A549 (cell line): ENCODE results near the gene PLCH1. TPM values are rescaled to one million over a fixed set of nuclear protein-coding genes. Genes with fewer than 3 reads are reported as not detected.

Experiments
- ATAC-seq, 2 experiments: fragments of 200-7000 bp in 1 of 2; fragments of >200 bp in 1 of 2; cut with Nextera tagmentation in 1 of 2; cut with Tn5 transposase in 1 of 2; 3 replicates each; pipeline versions ENCODE4 v1.8.0 to v1.9.1; 2018 to 2020; ENCODE audit warnings: mild to moderate bottlenecking in 1 of 2, moderate library complexity in 1 of 2
- CTCF ChIA-PET: fragments of 300-600 bp; sonication (Branson Sonifier 250); formaldehyde crosslinking; extraction: SDS; loops from one replicate; lab custom pipeline; 2021; ENCODE audit warnings: antibody characterized with exemption, inconsistent platforms; lab: Yijun Ruan, JAX
- POLR2A ChIA-PET: fragments of 350-600 bp; formaldehyde crosslinking; extraction: SDS; loops from one replicate; lab custom pipeline; 2021; ENCODE audit warnings: antibody characterized with exemption, inconsistent platforms; lab: Yijun Ruan, JAX
- DNase-seq, 2 experiments: peaks; one replicate each; pipeline versions ENCODE4 v3.0.0 to v3.0.0-alpha.2; 2011 to 2016; ENCODE audit warnings: low read depth in 1 of 2, low spot score in 1 of 2
- FAIRE-seq: peaks from 2 replicates; lab custom pipeline; 2011; peaks lifted over from hg19 to GRCh38; lab: Jason Lieb, UNC
- H3K27ac ChIP-seq, 2 experiments: fragments of >200 bp; sonication (Bioruptor Twin); formaldehyde crosslinking; 3 replicates each; pipeline ENCODE4 v1.5.1; 2016 to 2017
- H3K4me1 ChIP-seq: fragments of >200 bp; sonication (Bioruptor Twin); formaldehyde crosslinking; 3 replicates; pipeline ENCODE4 v1.6.1; 2016
- H3K4me2 ChIP-seq: fragments of >200 bp; sonication (Bioruptor Twin); formaldehyde crosslinking; 3 replicates; pipeline ENCODE4 v1.6.1; 2016
- H3K4me3 ChIP-seq: fragments of >200 bp; sonication (Bioruptor Twin); formaldehyde crosslinking; 3 replicates; pipeline ENCODE4 v1.5.1; 2016
- H3K9me3 ChIP-seq: fragments of >200 bp; sonication (Bioruptor Twin); formaldehyde crosslinking; 3 replicates; pipeline ENCODE4 v1.6.1; 2016
- CHD4 ChIP-seq: fragments of 200-600 bp; sonication (generic); IDR thresholded peaks from 2 replicates; pipeline ENCODE4 v1.6.1; 2016; ENCODE audit warnings: antibody characterized with exemption, mild to moderate bottlenecking, borderline replicate concordance
- EHMT2 ChIP-seq: fragments of 200-600 bp; sonication (generic); IDR thresholded peaks from 2 replicates; pipeline ENCODE4 v1.6.1; 2016; ENCODE audit warnings: antibody characterized with exemption, low read depth, mild to moderate bottlenecking, moderate library complexity
- EP300 ChIP-seq, 2 experiments: fragments of >200 bp; sonication (Bioruptor Twin); formaldehyde crosslinking; IDR thresholded peaks; 2 replicates in 1 of 2; 3 replicates in 1 of 2; pipeline ENCODE4 v1.6.1; 2016 to 2017
- HDAC2 ChIP-seq: fragments of 200-600 bp; sonication (generic); IDR thresholded peaks from 2 replicates; pipeline ENCODE4 v1.6.1; 2016
- HOXB5 ChIP-seq: fragments of 250-450 bp; sonication (Bioruptor Pico); IDR thresholded peaks from 2 replicates; pipeline ENCODE4 v1.5.0; 2020; ENCODE audit warnings: mild to moderate bottlenecking, moderate library complexity
- JUN ChIP-seq, 2 experiments: fragments of >200 bp; sonication (Bioruptor Twin); formaldehyde crosslinking; IDR thresholded peaks; 2 replicates in 1 of 2; 3 replicates in 1 of 2; pipeline ENCODE4 v1.6.1; 2016 to 2017
- NPAS2 ChIP-seq: fragments of 250-450 bp; sonication (Bioruptor Pico); IDR thresholded peaks from 2 replicates; pipeline ENCODE4 v1.8.0; 2022; ENCODE audit warnings: mild to moderate bottlenecking, moderate library complexity, borderline replicate concordance
- RAD21 ChIP-seq, 2 experiments: fragments of >200 bp in 1 of 2; sonication (Bioruptor Twin) in 1 of 2; formaldehyde crosslinking in 1 of 2; IDR thresholded peaks in 1 of 2; conservative IDR thresholded peaks in 1 of 2; 2 replicates in 1 of 2; 3 replicates in 1 of 2; pipeline ENCODE4 v1.6.1; 2012 to 2018; ENCODE audit warnings: inconsistent platforms in 1 of 2
- RARB ChIP-seq: fragments of 250-450 bp; sonication (Bioruptor Pico); IDR thresholded peaks from 2 replicates; pipeline ENCODE4 v1.8.0; 2021; ENCODE audit warnings: mild to moderate bottlenecking, moderate library complexity
- RNF2 ChIP-seq: fragments of 200-600 bp; sonication (generic); IDR thresholded peaks from 2 replicates; pipeline ENCODE4 v1.6.1; 2016; ENCODE audit warnings: low read depth, mild to moderate bottlenecking, antibody characterized with exemption, moderate library complexity, borderline replicate concordance
- TP53 ChIP-seq: fragments of 250-450 bp; sonication (Bioruptor Pico); IDR thresholded peaks from 2 replicates; pipeline ENCODE4 v1.5.0; 2021; ENCODE audit warnings: mild to moderate bottlenecking, moderate library complexity
- ZNF302 ChIP-seq: fragments of 250-450 bp; sonication (Bioruptor Pico); IDR thresholded peaks from 2 replicates; pipeline ENCODE4 v1.9.0; 2021; ENCODE audit warnings: inconsistent platforms, mild to moderate bottlenecking, moderate library complexity
- WGBS: methylation state at CpG from one replicate; pipeline ENCODE4 v1.1.6; 2017; ENCODE audit errors: missing lambda C conversion rate; 5-methylcytosine and 5-hydroxymethylcytosine counted together
- polyA plus RNA-seq, 4 experiments: library from polyadenylated mRNA; depleted of rRNA in 3 of 4; stranded (reverse); fragments of >200 nt; fragmentation: RNase III in 1 of 4; extraction: RNeasy Plus Mini Kit Qiagen cat#74134 plus additional on column Dnase treatment in 1 of 4; gene quantifications; 2 replicates in 3 of 4; 3 replicates in 1 of 4; pipeline ENCODE4 v1.2.3, GENCODE V29; 2011 to 2017
- TF ChIP-seq, protein P1 (sequence below): IDR thresholded peaks from 2 replicates; pipeline ENCODE4 v1.6.1; 2012
- TF ChIP-seq, protein P2 (sequence below): fragments of 200-600 bp; sonication (generic); IDR thresholded peaks from 2 replicates; pipeline ENCODE4 v1.6.1; 2016; ENCODE audit warnings: antibody characterized with exemption, mild to moderate bottlenecking, moderate library complexity
- TF ChIP-seq, protein P3 (sequence below): IDR thresholded peaks from 2 replicates; pipeline ENCODE4 v1.6.1; 2012
- TF ChIP-seq, protein P4 (sequence below): fragments of >200 bp; sonication (Bioruptor Twin); formaldehyde crosslinking; IDR thresholded peaks from 3 replicates; pipeline ENCODE4 v1.6.1; 2016

PLCH1 gene
- polyA plus RNA-seq, 2 of the 4 experiments (the other 2 are of a cell fraction): 2.1 to 11.1 TPM

DNA sequence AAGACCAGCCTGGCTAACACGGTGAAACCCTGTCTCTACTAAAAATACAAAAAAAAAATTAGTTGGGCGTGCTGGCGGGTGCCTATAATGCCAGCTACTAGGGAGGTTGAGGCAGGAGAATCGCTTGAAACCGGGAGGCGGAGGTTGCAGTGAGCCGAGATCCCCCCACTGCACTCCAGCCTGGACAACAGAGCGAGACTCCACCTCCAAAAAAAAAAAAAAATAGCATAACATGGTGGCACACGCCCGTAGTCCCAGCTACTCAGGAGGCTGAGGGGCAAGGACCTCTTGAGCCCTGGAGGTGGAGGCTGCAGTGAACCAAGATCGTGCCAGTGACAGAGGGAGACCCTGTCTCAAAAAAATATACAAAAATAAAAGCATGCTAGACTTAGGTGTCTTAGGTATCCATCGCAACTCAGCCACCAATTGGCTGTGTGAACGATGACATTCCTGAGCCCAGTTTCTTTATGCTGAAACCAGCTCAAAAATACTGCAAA is 6.2 kb downstream of the PLCH1 start:
- WGBS: 13% methylated on average over 13 of the region's 13 CpGs
- ChIA-PET CTCF (interaction anchor here (1.1 to 3.1 kb wide), 3 partner anchors 9 to 67 kb away, joined by 3 to 13 read pairs (median 3); partner anchors contain the start of gene C3orf33), POLR2A (interaction anchor here (1.3 kb wide), 1 partner anchor 67 kb away, joined by 7 read pairs; the partner anchor contains the start of gene C3orf33)
- Histone ChIP-seq H3K27ac (peak overlapping the region; percentile 75 to 81), H3K4me2 (peak overlapping the region; percentile 80), H3K4me3 (peak overlapping the region; percentile 51), H3K9me3 (no peaks in the 10 kb centered on the region), H3K4me1 (peaks cover 23% of the 10 kb centered on the region)
- TF ChIP-seq, protein P1, sequence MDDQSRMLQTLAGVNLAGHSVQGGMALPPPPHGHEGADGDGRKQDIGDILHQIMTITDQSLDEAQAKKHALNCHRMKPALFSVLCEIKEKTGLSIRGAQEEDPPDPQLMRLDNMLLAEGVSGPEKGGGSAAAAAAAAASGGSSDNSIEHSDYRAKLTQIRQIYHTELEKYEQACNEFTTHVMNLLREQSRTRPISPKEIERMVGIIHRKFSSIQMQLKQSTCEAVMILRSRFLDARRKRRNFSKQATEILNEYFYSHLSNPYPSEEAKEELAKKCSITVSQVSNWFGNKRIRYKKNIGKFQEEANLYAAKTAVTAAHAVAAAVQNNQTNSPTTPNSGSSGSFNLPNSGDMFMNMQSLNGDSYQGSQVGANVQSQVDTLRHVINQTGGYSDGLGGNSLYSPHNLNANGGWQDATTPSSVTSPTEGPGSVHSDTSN: no peak
- no peak for TF ChIP-seq NPAS2 (CRISPR knock-in tag)
- no peak for TF ChIP-seq EP300 (IDR thresholded peaks at IDR 0.05)
- no peak for TF ChIP-seq RNF2
- TF ChIP-seq EHMT2: no peak
- TF ChIP-seq TP53: no peak
- TF ChIP-seq HDAC2: no peak
- TF ChIP-seq, protein P2, sequence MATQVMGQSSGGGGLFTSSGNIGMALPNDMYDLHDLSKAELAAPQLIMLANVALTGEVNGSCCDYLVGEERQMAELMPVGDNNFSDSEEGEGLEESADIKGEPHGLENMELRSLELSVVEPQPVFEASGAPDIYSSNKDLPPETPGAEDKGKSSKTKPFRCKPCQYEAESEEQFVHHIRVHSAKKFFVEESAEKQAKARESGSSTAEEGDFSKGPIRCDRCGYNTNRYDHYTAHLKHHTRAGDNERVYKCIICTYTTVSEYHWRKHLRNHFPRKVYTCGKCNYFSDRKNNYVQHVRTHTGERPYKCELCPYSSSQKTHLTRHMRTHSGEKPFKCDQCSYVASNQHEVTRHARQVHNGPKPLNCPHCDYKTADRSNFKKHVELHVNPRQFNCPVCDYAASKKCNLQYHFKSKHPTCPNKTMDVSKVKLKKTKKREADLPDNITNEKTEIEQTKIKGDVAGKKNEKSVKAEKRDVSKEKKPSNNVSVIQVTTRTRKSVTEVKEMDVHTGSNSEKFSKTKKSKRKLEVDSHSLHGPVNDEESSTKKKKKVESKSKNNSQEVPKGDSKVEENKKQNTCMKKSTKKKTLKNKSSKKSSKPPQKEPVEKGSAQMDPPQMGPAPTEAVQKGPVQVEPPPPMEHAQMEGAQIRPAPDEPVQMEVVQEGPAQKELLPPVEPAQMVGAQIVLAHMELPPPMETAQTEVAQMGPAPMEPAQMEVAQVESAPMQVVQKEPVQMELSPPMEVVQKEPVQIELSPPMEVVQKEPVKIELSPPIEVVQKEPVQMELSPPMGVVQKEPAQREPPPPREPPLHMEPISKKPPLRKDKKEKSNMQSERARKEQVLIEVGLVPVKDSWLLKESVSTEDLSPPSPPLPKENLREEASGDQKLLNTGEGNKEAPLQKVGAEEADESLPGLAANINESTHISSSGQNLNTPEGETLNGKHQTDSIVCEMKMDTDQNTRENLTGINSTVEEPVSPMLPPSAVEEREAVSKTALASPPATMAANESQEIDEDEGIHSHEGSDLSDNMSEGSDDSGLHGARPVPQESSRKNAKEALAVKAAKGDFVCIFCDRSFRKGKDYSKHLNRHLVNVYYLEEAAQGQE: no peak
- no peak for TF ChIP-seq HOXB5 (CRISPR knock-in tag)
- no peak for DNase-seq
- no peak for FAIRE-seq
- peak; percentile 33 to 56; a peak in 4 of 6 replicates for ATAC-seq

DNA sequence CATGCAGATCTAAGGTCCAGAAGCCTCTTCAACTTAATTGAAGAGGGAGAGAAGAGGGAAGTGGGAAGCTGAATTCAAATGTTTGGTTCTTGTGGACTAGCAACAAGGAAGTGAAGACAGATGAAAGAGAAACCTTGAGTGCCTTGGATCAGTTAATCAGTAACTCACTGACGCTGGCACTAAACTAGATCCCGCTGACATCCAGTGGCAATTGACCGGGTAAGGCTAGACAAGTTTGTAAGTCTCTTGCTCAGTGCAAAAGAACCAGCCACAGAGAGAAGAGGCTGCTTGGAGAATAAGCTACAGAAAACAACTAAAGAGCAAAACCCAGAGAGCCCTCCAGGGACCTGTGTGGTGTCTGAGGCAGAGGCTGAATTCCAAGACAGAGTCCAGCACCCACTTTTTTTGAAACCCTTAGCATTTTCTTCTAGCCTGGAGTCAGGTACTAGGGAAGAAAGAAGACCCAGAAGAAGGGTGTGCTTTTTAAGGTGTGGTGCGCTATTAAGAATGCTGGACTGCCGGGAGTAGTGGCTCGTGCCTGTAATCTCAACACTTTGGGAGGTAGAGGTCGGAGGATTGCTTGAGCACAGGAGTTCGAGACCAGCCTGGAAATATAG is 6.9 kb downstream of the PLCH1 start:
- H3K9me3 ChIP-seq: no peaks in the 10 kb centered on the region
- H3K27ac ChIP-seq: peak overlapping the region; percentile 75 to 81
- TF ChIP-seq RAD21 (conservative IDR thresholded peaks at IDR 0.05 in 1 of 2, IDR thresholded peaks at IDR 0.05 in 1 of 2) (peak; percentile 5 to 26; a peak in 1 of 5 replicates), RARB (CRISPR knock-in tag) (no peak), CHD4 (peak; percentile 71; the same call in 1 of the 2 replicates), JUN (IDR thresholded peaks at IDR 0.05) (peak; percentile 17 to 43; a peak in 1 of 5 replicates), ZNF302 (no peak)
- TF ChIP-seq, protein P3, sequence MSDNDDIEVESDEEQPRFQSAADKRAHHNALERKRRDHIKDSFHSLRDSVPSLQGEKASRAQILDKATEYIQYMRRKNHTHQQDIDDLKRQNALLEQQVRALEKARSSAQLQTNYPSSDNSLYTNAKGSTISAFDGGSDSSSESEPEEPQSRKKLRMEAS: peak; percentile 34
- TF ChIP-seq, protein P4, sequence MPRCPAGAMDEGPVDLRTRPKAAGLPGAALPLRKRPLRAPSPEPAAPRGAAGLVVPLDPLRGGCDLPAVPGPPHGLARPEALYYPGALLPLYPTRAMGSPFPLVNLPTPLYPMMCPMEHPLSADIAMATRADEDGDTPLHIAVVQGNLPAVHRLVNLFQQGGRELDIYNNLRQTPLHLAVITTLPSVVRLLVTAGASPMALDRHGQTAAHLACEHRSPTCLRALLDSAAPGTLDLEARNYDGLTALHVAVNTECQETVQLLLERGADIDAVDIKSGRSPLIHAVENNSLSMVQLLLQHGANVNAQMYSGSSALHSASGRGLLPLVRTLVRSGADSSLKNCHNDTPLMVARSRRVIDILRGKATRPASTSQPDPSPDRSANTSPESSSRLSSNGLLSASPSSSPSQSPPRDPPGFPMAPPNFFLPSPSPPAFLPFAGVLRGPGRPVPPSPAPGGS: 0 out of 3 replicates have a peak, but pooled peaks have one; percentile 48
- ChIA-PET CTCF (interaction anchor here (0.6 to 3.1 kb wide), 3 partner anchors 10 to 68 kb away, joined by 3 to 13 read pairs (median 3); partner anchors contain the start of gene C3orf33), POLR2A (interaction anchor here (1.3 kb wide), 2 partner anchors 68 to 132 kb away, joined by 3 to 7 read pairs; partner anchors contain the start of genes C3orf33 and GMPS)
- ATAC-seq: peak; percentile 92 to 96
- peak; percentile 91 to 95 for DNase-seq
- H3K4me2 ChIP-seq: peak overlapping the region; percentile 80
- FAIRE-seq: peak; percentile 77
- 2% methylated on average over 8 of the region's 8 CpGs for WGBS
- H3K4me1 ChIP-seq: peaks cover 19% of the 10 kb centered on the region
- peak overlapping the region; percentile 51 for H3K4me3 ChIP-seq
